ENCODE results near the gene TAF1B.

The TAF1B gene

DNA sequence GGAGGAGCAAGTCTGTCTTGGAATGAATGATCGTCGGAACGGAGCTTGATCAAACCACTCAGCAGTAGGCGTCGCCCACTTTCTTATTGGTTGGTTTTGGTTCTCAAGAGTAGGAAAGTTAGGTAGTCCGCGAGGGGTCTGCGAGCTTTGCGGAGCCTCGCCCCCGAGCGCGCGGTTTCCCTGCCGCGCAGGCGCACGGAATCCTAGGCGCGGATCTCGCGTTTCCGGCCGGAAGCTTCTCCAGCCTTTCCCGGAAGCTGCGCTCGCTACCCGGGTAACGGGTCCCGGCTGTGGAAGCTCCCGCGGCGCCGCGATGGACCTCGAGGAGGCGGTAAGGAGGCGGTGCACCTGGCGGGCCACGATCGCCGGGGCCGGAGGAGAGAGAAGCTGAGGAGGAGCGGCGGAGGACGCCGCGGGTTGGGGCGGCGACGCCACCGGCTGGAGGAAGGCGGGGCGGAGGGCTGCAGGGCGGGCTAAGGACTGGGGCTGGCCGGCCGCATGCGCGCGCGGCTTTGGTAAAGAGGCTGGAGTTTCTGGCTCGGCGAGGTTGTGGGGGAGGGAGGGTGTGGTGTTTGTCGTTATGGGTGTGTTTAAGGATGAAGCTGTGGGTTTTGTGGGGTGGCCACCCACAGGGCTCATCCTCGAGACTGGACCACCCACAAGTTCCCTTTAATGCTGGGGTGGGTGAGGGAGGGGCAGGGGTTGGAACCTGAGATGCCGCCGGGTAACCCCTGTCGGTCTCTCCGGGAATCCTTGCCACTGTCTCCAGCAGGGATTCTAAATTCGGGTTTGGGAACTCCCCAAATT, at the start of gene TAF1B:
TAF1B (plus strand) TSS at position 246 of the 807 bp plus-strand sequence; CDS start at position 314, 68 bp downstream.
- DNase-seq (ENCODE audit: low spot score): peak; percentile 76

DNA sequence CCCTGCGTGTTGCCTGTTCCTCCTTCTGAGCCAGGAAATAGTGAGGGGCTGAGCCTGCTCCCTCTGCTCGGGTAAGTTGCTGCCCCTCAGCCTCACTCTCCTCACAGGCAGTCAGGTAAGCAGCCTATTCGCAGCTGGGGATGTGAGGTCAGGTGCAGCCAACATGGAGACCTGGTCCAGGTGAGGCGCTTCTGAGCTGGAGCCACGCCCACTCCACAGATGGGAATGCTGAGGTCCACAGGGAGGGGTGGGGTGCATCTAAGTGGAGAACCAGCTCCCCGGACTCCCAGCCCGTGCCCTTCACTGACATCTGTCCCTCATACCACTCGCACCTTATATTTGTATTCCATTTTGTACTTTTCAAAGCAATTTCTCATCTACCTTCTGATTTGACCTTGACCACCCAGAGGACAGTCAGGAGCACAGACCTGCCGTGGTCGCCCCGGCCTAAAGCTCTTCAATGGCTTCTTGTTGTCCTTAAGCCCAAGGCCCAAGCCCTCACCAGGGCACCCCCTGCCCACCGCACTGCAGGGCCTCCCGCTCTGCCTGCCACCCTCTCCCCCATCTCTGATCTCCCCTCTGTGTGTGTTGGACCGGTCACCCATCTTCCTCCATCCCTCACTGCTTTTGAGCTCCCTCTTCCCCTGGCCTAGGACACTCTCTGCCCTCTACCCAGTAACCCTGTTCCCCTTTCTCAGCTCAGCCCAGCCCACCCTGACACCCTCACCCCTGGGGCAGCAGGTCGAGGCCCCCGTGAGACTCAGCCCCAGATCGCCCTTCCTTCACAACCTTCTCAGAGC, 49.2 kb upstream of the TAF1B start:
- no peak for DNase-seq (ENCODE audit: low spot score)

GRCh38 chr2:9795071-9795470, 48.2 kb upstream of the TAF1B start:
- no peak for DNase-seq (ENCODE audit: low spot score)

GRCh38 chr2:9796056-9797010, 46.9 kb upstream of the TAF1B start:
- no peak for DNase-seq (ENCODE audit: low spot score)

- no peak for DNase-seq (ENCODE audit: low spot score)
Observed at GRCh38 chr2:9797086-9797485, 46.2 kb upstream of the TAF1B start.

DNA sequence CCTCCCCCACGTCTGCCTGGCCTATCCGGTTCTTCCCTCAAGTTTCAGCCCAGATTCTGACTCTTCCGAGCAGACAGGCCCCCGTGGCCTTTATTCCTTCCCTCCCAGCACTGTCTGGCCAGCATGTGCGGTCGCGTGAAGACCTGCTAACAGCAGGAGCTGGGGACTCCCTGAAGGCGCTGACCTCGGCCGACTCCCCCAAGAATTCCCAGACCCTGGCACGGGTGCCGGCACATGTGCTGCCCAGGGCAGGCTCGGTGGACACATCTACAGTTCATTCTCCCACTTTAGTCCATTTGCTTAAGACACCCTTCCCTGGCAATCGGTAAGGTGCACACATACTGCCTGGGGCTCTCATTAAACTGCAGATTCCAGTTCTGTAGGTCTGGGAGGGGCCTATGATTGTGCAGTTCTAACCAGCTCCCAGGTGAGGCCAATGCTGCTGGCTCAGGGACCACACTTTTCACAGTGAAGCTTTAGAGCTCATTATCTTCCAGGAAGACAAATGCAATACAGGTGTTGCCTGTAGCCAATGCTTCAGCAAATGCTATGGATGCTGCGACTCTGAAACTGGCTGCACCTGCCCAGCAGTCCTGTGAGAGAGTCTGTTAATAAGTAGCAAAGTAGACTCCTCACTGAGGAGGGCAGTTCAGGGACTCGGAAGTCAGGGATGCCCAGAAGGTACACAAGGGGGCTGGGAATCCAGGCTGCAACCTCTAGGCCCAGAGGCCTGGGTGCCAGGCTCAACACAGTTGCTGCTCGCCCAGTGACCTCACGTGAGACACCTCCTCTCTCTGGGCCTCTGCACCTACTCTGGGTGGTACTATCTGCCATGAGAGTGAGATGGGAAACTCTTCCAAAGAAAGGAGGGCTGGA, 45.4 kb upstream of the TAF1B start:
- DNase-seq (ENCODE audit: low spot score): no peak

- DNase-seq (ENCODE audit: low spot score): no peak
Observed at GRCh38 chr2:9799011-9799596, 44.2 kb upstream of the TAF1B start.

DNA sequence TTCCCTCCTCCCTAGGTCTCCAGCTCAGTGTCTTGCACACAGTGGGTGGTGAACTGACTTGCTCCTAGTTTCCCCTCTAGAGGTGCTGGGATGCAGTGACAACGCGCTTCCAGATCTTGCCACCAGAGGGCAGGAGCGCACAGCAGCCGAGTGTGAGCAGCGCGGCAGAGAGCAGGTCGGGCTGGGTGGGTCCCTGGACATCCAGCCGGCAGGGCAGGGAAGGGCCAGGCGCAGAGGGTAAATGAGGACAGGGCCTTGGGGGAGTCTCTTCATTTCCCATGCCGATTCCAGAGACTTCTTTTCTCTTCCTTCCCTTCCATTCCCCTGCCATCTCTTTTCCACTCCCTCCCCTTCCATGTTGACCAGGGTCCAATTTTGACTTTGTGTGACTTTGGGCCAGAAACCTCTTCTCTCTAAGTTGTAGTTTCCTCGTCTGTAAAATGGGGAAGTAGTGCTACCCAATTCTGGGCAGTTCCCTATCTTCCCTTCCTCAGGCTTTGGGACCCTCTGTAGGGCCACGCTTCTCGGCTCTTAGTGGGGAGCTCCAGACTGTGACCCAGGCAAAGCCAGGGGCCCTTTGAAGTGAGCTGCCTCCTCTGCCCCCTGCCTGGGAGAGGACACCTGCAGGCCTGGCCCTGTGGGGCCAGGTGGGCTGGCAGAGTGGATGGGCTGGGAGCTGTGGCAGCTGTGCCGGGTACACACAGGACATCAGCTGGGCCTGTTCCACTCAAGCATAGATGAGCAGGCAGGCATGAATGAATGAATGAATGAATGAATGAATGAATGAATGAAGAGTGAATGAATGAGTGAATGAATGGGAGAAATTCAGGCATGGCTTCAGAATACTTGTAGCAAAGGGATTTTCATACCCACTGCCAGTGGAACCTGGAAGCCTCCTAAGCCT, 43.3 kb upstream of the TAF1B start:
- peak; percentile 74 for DNase-seq (ENCODE audit: low spot score)

DNA sequence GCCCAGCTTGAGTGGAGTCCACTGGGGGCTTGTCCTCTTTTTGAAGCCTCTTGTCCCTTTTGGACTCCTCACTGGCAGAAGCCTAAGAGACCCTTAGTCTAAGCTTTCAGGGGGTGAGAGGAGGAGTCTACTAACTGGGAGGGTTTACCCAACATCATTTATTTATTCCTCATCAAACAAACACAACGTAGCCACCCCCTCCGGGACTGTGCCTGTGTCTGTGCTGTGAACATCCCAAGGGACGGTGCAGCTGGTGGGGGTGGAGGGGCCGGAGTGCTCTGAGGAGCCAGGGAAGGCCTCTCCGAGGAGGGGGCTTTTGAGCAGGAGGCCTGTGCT, 42.7 kb upstream of the TAF1B start:
- DNase-seq (ENCODE audit: low spot score): no peak

GRCh38 chr2:9800975-9801726, 42.1 kb upstream of the TAF1B start:
- DNase-seq (ENCODE audit: low spot score): no peak

- DNase-seq (ENCODE audit: low spot score): no peak
Observed at GRCh38 chr2:9802576-9802993, 40.7 kb upstream of the TAF1B start.

- no peak for DNase-seq (ENCODE audit: low spot score)
Observed at GRCh38 chr2:9803023-9803805, 40.1 kb upstream of the TAF1B start.

DNA sequence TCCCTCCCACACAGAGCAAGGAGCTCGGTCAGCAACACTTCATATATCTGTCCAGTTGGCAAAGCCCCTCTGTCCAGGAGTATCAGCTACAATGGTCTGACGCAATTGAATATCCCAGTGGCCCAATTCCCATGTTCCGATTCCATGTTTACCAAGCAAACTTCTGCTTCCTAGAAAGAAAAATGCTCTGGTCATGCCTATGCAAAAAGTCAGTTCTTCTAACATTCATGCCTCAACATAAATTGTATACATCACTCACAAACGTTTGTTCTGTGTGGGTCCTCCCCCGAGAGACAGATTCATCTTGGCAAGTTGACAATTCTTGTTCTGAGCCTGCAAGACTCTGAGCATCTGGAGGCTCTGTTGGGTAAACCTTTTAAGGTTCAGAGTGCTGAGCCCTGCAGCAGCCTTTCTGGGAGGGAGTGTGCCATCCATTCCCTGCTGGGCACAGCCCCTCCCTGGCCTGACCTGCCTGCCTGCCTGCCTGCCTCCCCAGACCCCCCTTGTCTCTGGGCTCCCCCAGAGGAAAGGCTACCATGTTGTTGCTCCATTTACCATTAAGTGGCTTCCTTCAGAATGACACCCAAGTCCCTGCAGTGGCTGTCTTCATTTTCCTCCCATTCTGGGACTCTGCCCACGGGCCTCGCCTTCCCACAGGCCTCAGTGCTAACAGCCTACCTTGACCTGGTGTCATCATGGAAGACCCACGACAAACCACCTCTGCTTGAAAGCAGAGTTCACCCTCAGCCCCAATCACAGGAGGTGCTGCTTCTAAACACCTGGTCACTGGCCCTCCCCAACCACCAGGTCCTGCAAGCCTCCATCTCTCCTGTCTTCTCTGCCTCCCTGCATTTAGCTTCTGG, 37.6 kb upstream of the TAF1B start:
- no peak for DNase-seq (ENCODE audit: low spot score)

DNA sequence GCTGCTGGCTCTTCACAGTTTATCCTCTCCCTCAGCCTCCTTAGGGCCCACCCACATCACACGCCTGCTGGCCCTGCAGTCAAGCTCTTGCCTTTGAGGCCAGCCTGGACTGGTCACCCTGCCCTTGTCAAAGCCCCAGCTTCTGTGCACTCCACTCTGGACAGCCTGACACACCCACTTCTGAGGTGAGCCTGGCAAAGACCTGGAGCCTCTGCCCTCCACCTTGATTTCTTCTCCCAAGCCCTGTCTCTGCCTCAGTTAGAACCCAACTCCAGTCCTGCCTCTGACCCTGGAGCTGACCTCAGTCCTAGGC, 37.0 kb upstream of the TAF1B start:
- no peak for DNase-seq (ENCODE audit: low spot score)

GRCh38 chr2:9806656-9807055, 36.6 kb upstream of the TAF1B start:
- no peak for DNase-seq (ENCODE audit: low spot score)

GRCh38 chr2:9807056-9807455, 36.2 kb upstream of the TAF1B start:
- DNase-seq (ENCODE audit: low spot score): no peak

DNA sequence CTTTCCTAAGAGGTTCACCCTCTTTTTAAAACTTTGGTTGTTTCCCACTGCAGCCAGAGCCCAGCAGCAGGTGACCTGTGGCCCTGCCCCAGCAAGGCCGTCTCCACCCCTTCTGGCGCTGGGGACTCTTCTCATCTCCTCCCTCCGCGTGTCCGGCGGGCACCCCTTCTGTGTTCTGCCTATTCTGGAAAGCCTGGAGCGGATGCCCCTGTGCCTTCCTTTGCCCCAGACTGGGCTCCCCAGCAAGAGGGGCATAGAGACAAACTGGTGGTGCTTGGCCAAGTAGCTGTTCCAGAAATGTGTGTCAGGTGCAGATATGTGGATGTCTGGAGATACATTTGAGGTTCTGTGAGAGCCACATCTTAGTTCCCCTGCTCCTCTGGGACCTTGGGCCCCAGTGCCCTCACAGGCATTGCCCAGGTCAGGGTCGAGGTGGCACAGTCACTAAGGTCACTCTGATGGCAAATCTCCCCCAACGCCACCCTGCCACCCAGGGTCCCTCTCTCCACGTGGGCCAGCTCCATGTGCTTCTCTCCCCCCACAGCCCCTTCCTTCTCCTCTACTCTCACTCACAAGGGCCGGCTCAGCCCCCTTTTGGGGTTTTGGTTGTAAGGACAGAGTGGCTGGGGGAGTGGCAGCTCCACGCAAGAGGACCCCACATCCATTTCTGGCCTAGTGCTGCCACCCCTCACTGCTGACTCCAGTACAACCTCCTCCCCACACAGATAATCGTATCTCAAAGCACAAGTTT, 35.5 kb upstream of the TAF1B start:
- no peak for DNase-seq (ENCODE audit: low spot score)
